IMR-90 (cell line): ENCODE data around the gene AGBL1. TPM values are rescaled to one million over a fixed set of nuclear protein-coding genes. Genes with fewer than 3 reads are reported as not detected.
"Not testable (repeated sequence)": the region's sequence is repeated elsewhere in the genome, so short reads cannot be mapped to it uniquely, and the experiment has no call there.

Experiments used
- ATAC-seq: fragments of 200-7000 bp; cut with Tn5 transposase; 2 replicates; pipeline ENCODE4 v1.9.1; 2020; ENCODE audit warnings: low read depth, mild to moderate bottlenecking, moderate library complexity
- BruUV-seq: library from RNA; stranded (reverse); fragments of 400-500 nt; replicated peaks from 2 replicates; lab custom pipeline; 2021; lab: Mats Ljungman, UMichigan
- CTCF ChIA-PET: fragments of 300-600 bp; formaldehyde crosslinking; extraction: SDS; loops from one replicate; lab custom pipeline; 2021; ENCODE audit warnings: antibody characterized with exemption; lab: Yijun Ruan, JAX
- POLR2A ChIA-PET: fragments of 300-600 bp; sonication (Branson Sonifier 250); formaldehyde crosslinking; loops from one replicate; lab custom pipeline; 2022; ENCODE audit warnings: antibody characterized with exemption; ENCODE audit not compliant: unreplicated experiment; lab: Charles Lee
- DNase-seq: peaks from one replicate; pipeline ENCODE4 v3.0.0; 2013
- H2AFZ ChIP-seq: replicated peaks from 2 replicates; pipeline ENCODE3; 2013; ENCODE audit warnings: low read length, mild to moderate bottlenecking; ENCODE audit not compliant: poor library complexity
- H2AK5ac ChIP-seq: 2 replicates; pipeline ENCODE4 v1.6.1; 2013; ENCODE audit warnings: low read depth, low read length, inconsistent platforms
- H2AK9ac ChIP-seq: replicated peaks from 2 replicates; pipeline ENCODE3; 2013; ENCODE audit warnings: mild to moderate bottlenecking, low read depth, low read length, moderate library complexity; ENCODE audit not compliant: poor library complexity
- H2BK120ac ChIP-seq: 2 replicates; pipeline ENCODE4 v1.6.1; 2013; ENCODE audit warnings: low read depth, low read length, inconsistent platforms
- H2BK15ac ChIP-seq: 3 replicates; pipeline ENCODE4 v1.6.1; 2013; ENCODE audit warnings: low read depth, low read length, inconsistent platforms
- H2BK20ac ChIP-seq: 2 replicates; pipeline ENCODE4 v1.6.1; 2013; ENCODE audit warnings: low read depth, mild to moderate bottlenecking, inconsistent platforms, low read length, moderate library complexity
- H2BK5ac ChIP-seq: 2 replicates; pipeline ENCODE4 v1.6.1; 2013; ENCODE audit warnings: mild to moderate bottlenecking, low read depth, low read length, inconsistent platforms; ENCODE audit not compliant: poor library complexity, severe bottlenecking
- H3K14ac ChIP-seq: replicated peaks from 2 replicates; pipeline ENCODE4 v1.6.1; 2013; ENCODE audit warnings: low read depth, low read length, inconsistent platforms
- H3K18ac ChIP-seq: 2 replicates; pipeline ENCODE4 v1.6.1; 2013; ENCODE audit warnings: low read depth, low read length, control low read depth
- H3K23ac ChIP-seq: 2 replicates; pipeline ENCODE4 v1.6.1; 2013; ENCODE audit warnings: low read depth, low read length, inconsistent platforms
- H3K27ac ChIP-seq: 2 replicates; pipeline ENCODE4 v1.5.1; 2013; ENCODE audit warnings: mild to moderate bottlenecking, control low read depth, low read length; ENCODE audit not compliant: insufficient read depth
- H3K27me3 ChIP-seq: 2 replicates; pipeline ENCODE4 v1.6.1; 2013; ENCODE audit warnings: low read length; ENCODE audit not compliant: control insufficient read depth, insufficient read depth
- H3K36me3 ChIP-seq: 2 replicates; pipeline ENCODE4 v1.6.1; 2013; ENCODE audit warnings: low read length, mixed read lengths; ENCODE audit not compliant: control insufficient read depth, insufficient read depth
- H3K4ac ChIP-seq: 2 replicates; pipeline ENCODE4 v1.6.1; 2013; ENCODE audit warnings: low read depth, low read length, inconsistent platforms
- H3K4me1 ChIP-seq: 2 replicates; pipeline ENCODE4 v1.6.1; 2013; ENCODE audit warnings: low read length, mixed read lengths; ENCODE audit not compliant: control insufficient read depth, insufficient read depth
- H3K4me2 ChIP-seq: 2 replicates; pipeline ENCODE4 v1.6.1; 2013; ENCODE audit warnings: low read depth, mild to moderate bottlenecking, control low read depth, low read length, moderate library complexity
- H3K4me3 ChIP-seq: 2 replicates; pipeline ENCODE4 v1.5.1; 2013; ENCODE audit warnings: low read depth, mild to moderate bottlenecking, control low read depth, low read length, moderate library complexity; ENCODE audit not compliant: insufficient read depth
- H3K56ac ChIP-seq: 2 replicates; pipeline ENCODE4 v1.6.1; 2013; ENCODE audit warnings: low read length, inconsistent platforms; ENCODE audit not compliant: insufficient read depth; ENCODE audit errors: extremely low read depth
- H3K79me1 ChIP-seq, 2 experiments: 2 replicates each; pipeline ENCODE4 v1.6.1; 2013; ENCODE audit warnings: low read length in 2 of 2, inconsistent platforms in 1 of 2, low read depth in 1 of 2
- H3K9ac ChIP-seq: 2 replicates; pipeline ENCODE4 v1.6.1; 2013; ENCODE audit warnings: low read depth, low read length, control low read depth
- H3K9me1 ChIP-seq: 2 replicates; pipeline ENCODE4 v1.6.1; 2013; ENCODE audit warnings: low read length, inconsistent platforms; ENCODE audit not compliant: insufficient read depth
- H3K9me3 ChIP-seq: 2 replicates; pipeline ENCODE4 v1.6.1; 2013; ENCODE audit warnings: low read length; ENCODE audit not compliant: control insufficient read depth, insufficient read depth
- H4K20me1 ChIP-seq: 2 replicates; pipeline ENCODE4 v1.6.1; 2013; ENCODE audit warnings: low read length, inconsistent platforms; ENCODE audit not compliant: insufficient read depth
- H4K5ac ChIP-seq: 2 replicates; pipeline ENCODE4 v1.6.1; 2013; ENCODE audit warnings: mild to moderate bottlenecking, low read depth, low read length, control low read depth
- H4K8ac ChIP-seq, 2 experiments: 2 replicates each; pipeline ENCODE4 v1.6.1; 2013; ENCODE audit warnings: low read depth in 2 of 2, low read length in 2 of 2, control low read depth in 1 of 2, inconsistent platforms in 1 of 2
- H4K91ac ChIP-seq: 2 replicates; pipeline ENCODE4 v1.6.1; 2013; ENCODE audit warnings: low read depth, low read length, inconsistent platforms; ENCODE audit not compliant: insufficient read depth
- WGBS, 2 experiments: methylation state at CpG; one replicate each; pipeline versions ENCODE4 v1.1.5 to v1.1.7; 2013; ENCODE audit warnings: missing lambda C conversion rate in 2 of 2; ENCODE audit not compliant: insufficient read length in 1 of 2; ENCODE audit errors: extremely low coverage in 2 of 2; 5-methylcytosine and 5-hydroxymethylcytosine counted together
- dilution Hi-C: fragments of 300-500 bp; cut with HindIII; formaldehyde crosslinking; loops from one replicate; pipeline ENCODE4 v1.14.3; 2018; ENCODE audit warnings: low sequenced_read_pairs; ENCODE audit not compliant: unreplicated experiment
- in situ Hi-C: fragments of 300-500 bp; cut with MboI; formaldehyde crosslinking; loops from 3 replicates; pipeline ENCODE4 v1.14.3; 2019; ENCODE audit warnings: low sequenced_read_pairs, inconsistent platforms, mixed read lengths
- intact Hi-C: fragments of 100-400 bp; cut with micrococcal nuclease; formaldehyde crosslinking; loops from 2 replicates; pipeline ENCODE4 v1.10.0; 2022
- polyA plus RNA-seq, 3 experiments: library from polyadenylated mRNA; depleted of rRNA; stranded (reverse); fragments of >200 nt; gene quantifications; 2 replicates each; pipeline ENCODE4 v1.2.3, GENCODE V29; 2012; ENCODE audit warnings: low replicate concordance in 1 of 3
- total RNA-seq: library from RNA; depleted of rRNA; stranded (reverse); fragments of >200 nt; gene quantifications from 2 replicates; pipeline ENCODE4 v1.2.3, GENCODE V29; 2012

AGBL1 gene
- total and polyA plus RNA-seq, 2 of the 4 experiments (the other 2 are of a cell fraction) = not detected

GRCh38 chr15:86465470-86466039, 385.9 kb downstream of the AGBL1 start:
- H2AFZ ChIP-seq, H3K4me3 ChIP-seq, H3K23ac ChIP-seq, H4K8ac ChIP-seq, H2AK9ac ChIP-seq, H3K18ac ChIP-seq, H4K20me1 ChIP-seq, H2BK5ac ChIP-seq, H3K56ac ChIP-seq, H3K9ac ChIP-seq, H3K4me2 ChIP-seq, H2BK15ac ChIP-seq, H3K79me1 ChIP-seq, H2BK120ac ChIP-seq, BruUV-seq, ATAC-seq, H3K4me1 ChIP-seq, intact Hi-C loops, H4K5ac ChIP-seq, H3K27me3 ChIP-seq, POLR2A ChIA-PET, dilution Hi-C loops, H3K27ac ChIP-seq, H3K4ac ChIP-seq, CTCF ChIA-PET, H3K9me1 ChIP-seq, H4K91ac ChIP-seq, DNase-seq, H2BK20ac ChIP-seq, H3K36me3 ChIP-seq, in situ Hi-C loops, H2AK5ac ChIP-seq, H3K14ac ChIP-seq: not testable (repeated sequence)
- 20% methylated on average over 1 of the region's 8 CpGs; no CpG with 5 or more reads in 1 of the 2 experiments for WGBS, 2 experiments
- peaks cover 13% of the 10 kb centered on the region for H3K9me3 ChIP-seq
